ENCODE measurements around the gene SHOC2. TPM values are rescaled to one million over a fixed set of nuclear protein-coding genes. Genes with fewer than 3 reads are reported as not detected.

Gene SHOC2
- total and polyA plus RNA-seq, 2 donors (not counting 1 experiment from before 2014, with no cell fraction given): 45.3 to 83.6 TPM

- H3K27ac ChIP-seq (ENCODE audit: insufficient read depth, low read length): no peak overlapping the region
- H4K20me1 ChIP-seq (ENCODE audit: control insufficient read depth, extremely low read depth, insufficient read depth, low read length): no peaks in the 10 kb centered on the region
- H2AFZ ChIP-seq (ENCODE audit: low read length): no peak overlapping the region
- TF ChIP-seq EZH2 (IDR thresholded peaks at IDR 0.05; ENCODE audit: low read length, missing control alignments) (no peak), CTCF (conservative IDR thresholded peaks at IDR 0.05 in 1 of 2, IDR thresholded peaks at IDR 0.05 in 1 of 2; ENCODE audit: low read depth in 1 of 2, low read length in 2 of 2) (no peak)
- no peaks in the 10 kb centered on the region for H3K36me3 ChIP-seq (ENCODE audit: control insufficient read depth, insufficient read depth, low read length)
- no peak overlapping the region for H3K4me3 ChIP-seq (replicated peaks in 1 of 4; ENCODE audit: control extremely low read depth in 1 of 4, insufficient read depth in 1 of 4, low read depth in 3 of 4, low read length in 4 of 4)
- H3K27me3 ChIP-seq (ENCODE audit: control insufficient read depth, insufficient read depth, low read length): no peaks in the 10 kb centered on the region
- H3K4me1 ChIP-seq (ENCODE audit: control insufficient read depth, extremely low read depth, insufficient read depth, low read length): peaks cover 2% of the 10 kb centered on the region
- no peak overlapping the region for H3K9ac ChIP-seq (ENCODE audit: insufficient read depth, low read length)
- no peak overlapping the region for H3K4me2 ChIP-seq (ENCODE audit: extremely low read depth, insufficient read depth, low read length)
- no peaks in the 10 kb centered on the region for H3K9me3 ChIP-seq (ENCODE audit: control insufficient read depth, insufficient read depth, low read depth, low read length)
- no peaks in the 10 kb centered on the region for H3K79me2 ChIP-seq (ENCODE audit: control insufficient read depth, insufficient read depth, low read length)
- DNase-seq (ENCODE audit: low read depth in 2 of 2): no peak
These were observed 26.7 kb upstream of the SHOC2 start for GRCh38 chr10:110892602-110893288.

GRCh38 chr10:110893559-110894179, 25.7 kb upstream of the SHOC2 start:
- no peaks in the 10 kb centered on the region for H3K36me3 ChIP-seq (ENCODE audit: control insufficient read depth, insufficient read depth, low read length)
- H3K4me2 ChIP-seq (ENCODE audit: extremely low read depth, insufficient read depth, low read length): no peak overlapping the region
- H4K20me1 ChIP-seq (ENCODE audit: control insufficient read depth, extremely low read depth, insufficient read depth, low read length): no peaks in the 10 kb centered on the region
- H3K9me3 ChIP-seq (ENCODE audit: control insufficient read depth, insufficient read depth, low read depth, low read length): no peaks in the 10 kb centered on the region
- H3K4me3 ChIP-seq (replicated peaks in 1 of 4; ENCODE audit: control extremely low read depth in 1 of 4, insufficient read depth in 1 of 4, low read depth in 3 of 4, low read length in 4 of 4): no peak overlapping the region
- no peak overlapping the region for H3K27ac ChIP-seq (ENCODE audit: insufficient read depth, low read length)
- H3K27me3 ChIP-seq (ENCODE audit: control insufficient read depth, insufficient read depth, low read length): no peaks in the 10 kb centered on the region
- no peak overlapping the region for H2AFZ ChIP-seq (ENCODE audit: low read length)
- H3K79me2 ChIP-seq (ENCODE audit: control insufficient read depth, insufficient read depth, low read length): no peaks in the 10 kb centered on the region
- peak; percentile 33 to 66 for DNase-seq (ENCODE audit: low read depth in 2 of 2)
- H3K4me1 ChIP-seq (ENCODE audit: control insufficient read depth, extremely low read depth, insufficient read depth, low read length): peaks cover 2% of the 10 kb centered on the region
- TF ChIP-seq EZH2 (IDR thresholded peaks at IDR 0.05; ENCODE audit: low read length, missing control alignments): no peak
- peak; percentile 24 to 42 for TF ChIP-seq CTCF (conservative IDR thresholded peaks at IDR 0.05 in 1 of 2, IDR thresholded peaks at IDR 0.05 in 1 of 2; ENCODE audit: low read depth in 1 of 2, low read length in 2 of 2)
- H3K9ac ChIP-seq (ENCODE audit: insufficient read depth, low read length): no peak overlapping the region

GRCh38 chr10:110897184-110897583, 22.2 kb upstream of the SHOC2 start:
- H4K20me1 ChIP-seq (ENCODE audit: control insufficient read depth, extremely low read depth, insufficient read depth, low read length): no peaks in the 10 kb centered on the region
- no peaks in the 10 kb centered on the region for H3K27me3 ChIP-seq (ENCODE audit: control insufficient read depth, insufficient read depth, low read length)
- no peak overlapping the region for H3K9ac ChIP-seq (ENCODE audit: insufficient read depth, low read length)
- no peaks in the 10 kb centered on the region for H3K9me3 ChIP-seq (ENCODE audit: control insufficient read depth, insufficient read depth, low read depth, low read length)
- H3K4me2 ChIP-seq (ENCODE audit: extremely low read depth, insufficient read depth, low read length): no peak overlapping the region
- peak in 1 of 2 donors; percentile 32 for DNase-seq (ENCODE audit: low read depth in 2 of 2)
- H3K36me3 ChIP-seq (ENCODE audit: control insufficient read depth, insufficient read depth, low read length): no peaks in the 10 kb centered on the region
- H3K4me3 ChIP-seq (replicated peaks in 1 of 4; ENCODE audit: control extremely low read depth in 1 of 4, insufficient read depth in 1 of 4, low read depth in 3 of 4, low read length in 4 of 4): no peak overlapping the region
- H2AFZ ChIP-seq (ENCODE audit: low read length): no peak overlapping the region
- no peaks in the 10 kb centered on the region for H3K79me2 ChIP-seq (ENCODE audit: control insufficient read depth, insufficient read depth, low read length)
- H3K4me1 ChIP-seq (ENCODE audit: control insufficient read depth, extremely low read depth, insufficient read depth, low read length): peaks cover 2% of the 10 kb centered on the region
- no peak overlapping the region for H3K27ac ChIP-seq (ENCODE audit: insufficient read depth, low read length)
- TF ChIP-seq CTCF (conservative IDR thresholded peaks at IDR 0.05 in 1 of 2, IDR thresholded peaks at IDR 0.05 in 1 of 2; ENCODE audit: low read depth in 1 of 2, low read length in 2 of 2) (no peak), EZH2 (IDR thresholded peaks at IDR 0.05; ENCODE audit: low read length, missing control alignments) (no peak)
